Retinal pigment epithelial cell (primary cell): ENCODE measurements around the gene CYB561.

Experiments used
- DNase-seq: peaks from one replicate; pipeline ENCODE4 v3.0.0-alpha.2; 2010; ENCODE audit warnings: low read depth
- H3K4me3 ChIP-seq: 2 replicates; pipeline ENCODE4 v1.5.1; 2011; ENCODE audit warnings: mild to moderate bottlenecking, low read length, control low read depth, moderate library complexity
- TF ChIP-seq, protein P1 (sequence below): conservative IDR thresholded peaks from 2 replicates; pipeline ENCODE4 v1.5.1; 2011; ENCODE audit warnings: low read depth, low read length, control low read depth, inconsistent platforms

The CYB561 gene

DNA sequence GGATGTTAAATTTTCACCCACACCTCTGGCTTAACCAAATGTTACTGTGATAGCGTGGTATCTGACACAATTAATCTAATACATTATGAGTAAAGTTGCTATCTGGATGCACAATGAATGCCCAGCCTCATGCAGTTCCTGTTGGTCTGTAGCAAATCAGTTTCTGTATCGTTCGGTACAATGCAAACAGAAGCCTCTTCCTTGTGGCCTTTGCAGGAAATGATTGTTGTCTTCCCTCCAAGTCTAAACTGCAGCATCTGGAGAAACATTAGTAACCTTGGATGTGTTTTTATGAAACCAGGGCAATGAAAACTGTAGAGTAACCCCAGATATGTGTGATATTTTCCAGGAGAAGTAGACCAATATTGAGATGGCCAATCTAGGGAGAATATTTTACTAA lies 46.8 kb downstream of the CYB561 start:
- TF ChIP-seq, protein P1, sequence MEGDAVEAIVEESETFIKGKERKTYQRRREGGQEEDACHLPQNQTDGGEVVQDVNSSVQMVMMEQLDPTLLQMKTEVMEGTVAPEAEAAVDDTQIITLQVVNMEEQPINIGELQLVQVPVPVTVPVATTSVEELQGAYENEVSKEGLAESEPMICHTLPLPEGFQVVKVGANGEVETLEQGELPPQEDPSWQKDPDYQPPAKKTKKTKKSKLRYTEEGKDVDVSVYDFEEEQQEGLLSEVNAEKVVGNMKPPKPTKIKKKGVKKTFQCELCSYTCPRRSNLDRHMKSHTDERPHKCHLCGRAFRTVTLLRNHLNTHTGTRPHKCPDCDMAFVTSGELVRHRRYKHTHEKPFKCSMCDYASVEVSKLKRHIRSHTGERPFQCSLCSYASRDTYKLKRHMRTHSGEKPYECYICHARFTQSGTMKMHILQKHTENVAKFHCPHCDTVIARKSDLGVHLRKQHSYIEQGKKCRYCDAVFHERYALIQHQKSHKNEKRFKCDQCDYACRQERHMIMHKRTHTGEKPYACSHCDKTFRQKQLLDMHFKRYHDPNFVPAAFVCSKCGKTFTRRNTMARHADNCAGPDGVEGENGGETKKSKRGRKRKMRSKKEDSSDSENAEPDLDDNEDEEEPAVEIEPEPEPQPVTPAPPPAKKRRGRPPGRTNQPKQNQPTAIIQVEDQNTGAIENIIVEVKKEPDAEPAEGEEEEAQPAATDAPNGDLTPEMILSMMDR, result no peak
- no peak for DNase-seq
- H3K4me3 ChIP-seq, result no peak overlapping the region

DNA sequence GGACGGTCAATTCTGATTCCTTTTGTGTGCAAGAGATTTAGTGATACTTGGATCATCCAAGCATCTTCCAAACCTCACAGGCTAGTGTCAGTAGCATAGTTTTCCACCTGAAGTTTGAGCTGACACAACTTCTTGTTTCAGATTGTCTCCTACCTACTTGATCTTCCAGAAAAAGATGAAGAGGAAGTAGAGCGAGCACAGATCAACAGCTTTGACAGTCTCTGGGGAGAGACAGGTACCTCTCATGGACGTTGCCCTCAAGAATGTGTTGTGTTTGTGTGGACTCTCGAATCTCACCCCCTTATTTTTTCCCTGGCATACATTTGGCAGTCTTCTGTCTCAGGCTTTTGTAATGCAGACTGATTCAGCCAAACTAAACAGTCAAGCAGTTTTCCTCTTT lies 47.4 kb downstream of the CYB561 start:
- H3K4me3 ChIP-seq, result no peak overlapping the region
- no peak for DNase-seq
- TF ChIP-seq, protein P1, result no peak

DNA sequence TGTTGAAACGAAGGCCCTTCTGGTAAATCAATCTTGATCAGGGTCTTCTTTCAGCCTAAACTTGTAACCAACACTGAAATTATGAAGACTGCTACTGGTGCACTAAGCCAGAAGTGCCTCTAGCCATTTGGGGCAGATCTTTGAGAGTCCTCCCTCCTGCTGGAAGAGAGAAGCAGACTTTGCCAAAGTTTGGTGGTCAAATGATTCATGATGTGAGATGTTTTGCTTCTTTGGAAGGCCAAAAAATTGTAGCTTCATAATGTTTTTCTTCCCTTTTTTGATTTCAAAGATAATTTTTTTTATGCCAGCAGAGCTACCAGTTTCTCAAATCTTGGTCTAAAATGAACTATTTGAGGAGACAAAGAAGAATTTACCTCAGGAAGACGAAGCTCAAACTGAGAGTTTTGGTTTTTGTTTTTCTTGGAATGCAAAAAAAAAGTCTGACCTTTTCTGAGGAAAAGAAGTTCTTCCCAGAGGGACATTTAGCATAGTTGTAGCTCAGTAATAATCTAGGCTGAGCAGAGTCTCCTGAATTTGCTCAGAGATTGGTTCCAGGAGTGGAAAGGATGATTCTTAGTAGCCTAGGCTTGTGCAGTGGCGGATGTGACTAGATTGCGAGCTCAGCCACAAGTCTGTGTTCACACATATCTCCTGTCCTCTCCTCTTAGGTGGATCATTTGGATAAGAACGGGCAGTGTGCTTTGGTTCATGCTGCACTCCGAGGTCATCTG lies 50.9 kb downstream of the CYB561 start:
- no peak overlapping the region for H3K4me3 ChIP-seq
- DNase-seq, result no peak

DNA sequence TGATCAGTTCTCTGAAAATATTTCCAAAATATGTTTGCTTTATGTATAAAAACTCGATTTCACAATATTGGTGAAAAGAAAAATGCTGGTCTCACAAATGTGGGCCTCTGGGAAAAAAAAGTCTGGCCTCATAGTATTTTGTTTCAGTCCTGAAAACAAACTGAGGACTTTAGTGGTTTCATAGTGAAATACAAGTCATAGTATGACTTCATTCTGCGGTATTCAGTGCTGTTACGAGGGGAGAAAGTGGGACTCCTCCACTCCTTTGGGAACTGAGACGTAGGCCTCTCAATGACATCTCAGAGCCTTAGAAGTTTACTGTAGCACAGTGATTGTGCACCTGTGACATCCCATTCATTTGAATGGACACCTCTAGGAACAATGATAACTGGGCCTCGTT lies 56.0 kb downstream of the CYB561 start:
- no peak for DNase-seq
- no peak overlapping the region for H3K4me3 ChIP-seq
- TF ChIP-seq, protein P1, result no peak

More for the DNA sequence above, 50.9 kb downstream of the CYB561 start:
- TF ChIP-seq, protein P1, result no peak

DNA sequence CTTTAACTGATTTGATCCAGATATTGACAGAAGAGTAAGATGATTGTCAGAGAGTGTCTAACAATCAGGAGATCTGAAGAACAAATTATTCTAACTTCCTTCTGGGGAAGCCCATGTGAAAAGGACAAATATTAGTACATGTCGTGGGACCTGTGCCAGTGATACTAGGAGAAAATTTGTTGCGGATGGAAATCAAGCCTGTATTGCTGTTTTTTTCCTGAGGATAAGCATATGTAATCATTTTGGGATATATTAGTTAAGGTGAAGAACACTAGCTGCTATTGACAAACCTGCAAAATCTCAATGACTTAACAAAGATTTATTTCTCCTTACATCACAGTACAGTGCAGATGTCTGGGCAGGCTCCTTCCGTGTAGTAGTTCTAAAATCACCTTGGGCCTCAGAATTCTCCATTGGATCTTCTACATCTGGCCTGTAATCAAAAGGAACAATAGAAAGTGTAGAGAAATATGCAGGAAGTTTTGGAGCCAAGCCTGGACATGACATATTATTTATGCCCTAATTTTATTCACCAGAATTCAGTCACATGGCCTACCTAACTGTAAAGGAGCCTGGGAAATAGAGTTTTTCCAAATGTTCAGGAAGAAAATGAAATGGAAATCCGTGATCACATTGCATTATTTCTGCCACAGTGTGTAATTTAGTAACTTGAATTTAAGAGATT lies 58.3 kb downstream of the CYB561 start:
- TF ChIP-seq, protein P1, result no peak
- no peak overlapping the region for H3K4me3 ChIP-seq
- DNase-seq, result no peak

DNA sequence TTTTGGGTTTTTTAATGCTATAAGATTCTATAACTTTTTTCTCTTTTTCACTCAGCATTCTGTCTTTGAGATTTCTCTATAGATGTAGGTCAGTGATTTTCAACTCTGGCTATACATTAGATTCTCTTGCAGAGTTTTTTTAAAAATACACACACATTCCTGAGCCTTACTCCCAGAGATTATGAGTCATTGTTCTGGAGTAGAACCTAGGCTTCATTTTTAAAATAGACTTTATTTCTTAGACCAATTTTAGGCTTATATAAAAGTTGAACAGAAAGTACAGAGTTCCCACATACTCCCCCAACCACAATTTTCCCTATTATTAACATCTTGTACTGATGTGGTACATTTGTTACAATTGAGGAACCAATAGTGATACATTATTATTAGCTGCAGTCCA lies 63.3 kb downstream of the CYB561 start:
- no peak for DNase-seq
- H3K4me3 ChIP-seq, result no peak overlapping the region

More for the DNA sequence above, 63.3 kb downstream of the CYB561 start:
- TF ChIP-seq, protein P1, result no peak
